Endothelial cell (in vitro differentiated cells): ENCODE results near the gene OR52W1. TPM values are rescaled to one million over a fixed set of nuclear protein-coding genes. Genes with fewer than 3 reads are reported as not detected.
A peak's percentile ranks its signal among the peaks of the same experiment; 100 is the strongest.

Source experiments
- DNase-seq: peaks from one replicate; pipeline ENCODE4 v3.0.0; 2021; ENCODE audit warnings: low spot score
- H3K27ac Mint-ChIP-seq: one replicate; pipeline ENCODE4 v1.8.0; 2021; ENCODE audit warnings: mixed read lengths, inconsistent platforms; ENCODE audit not compliant: unreplicated experiment
- H3K27me3 Mint-ChIP-seq: one replicate; pipeline ENCODE4 v1.8.0; 2021; ENCODE audit warnings: mild to moderate bottlenecking, moderate library complexity, mixed read lengths, inconsistent platforms; ENCODE audit not compliant: unreplicated experiment
- H3K36me3 Mint-ChIP-seq: one replicate; pipeline ENCODE4 v1.8.0; 2021; ENCODE audit warnings: mild to moderate bottlenecking, low read depth, mixed read lengths, inconsistent platforms; ENCODE audit not compliant: unreplicated experiment
- H3K4me1 Mint-ChIP-seq: one replicate; pipeline ENCODE4 v1.8.0; 2021; ENCODE audit warnings: mild to moderate bottlenecking, mixed read lengths, inconsistent platforms; ENCODE audit not compliant: unreplicated experiment
- H3K4me3 Mint-ChIP-seq: one replicate; pipeline ENCODE4 v1.8.0; 2021; ENCODE audit warnings: mild to moderate bottlenecking, mixed read lengths, inconsistent platforms; ENCODE audit not compliant: unreplicated experiment
- H3K9me3 Mint-ChIP-seq: one replicate; pipeline ENCODE4 v1.8.0; 2021; ENCODE audit warnings: mixed read lengths, inconsistent platforms; ENCODE audit not compliant: unreplicated experiment
- CTCF ChIP-seq: fragments of 200-600 bp; sonication (generic); IDR thresholded peaks from one replicate; pipeline ENCODE4 v1.5.0; 2021; ENCODE audit warnings: antibody characterized with exemption; ENCODE audit not compliant: unreplicated experiment
- total RNA-seq: library from RNA; stranded (reverse); fragmentation: NEBNext Ultra II Directional; extraction: Animal tissue kit (Norgen Biotek cat#: 25700); gene quantifications from one replicate; pipeline ENCODE4 v1.2.1, GENCODE V29; 2021; ENCODE audit not compliant: unreplicated experiment

OR52W1 gene
- total RNA-seq, 1 donor from 2014 or later, result not detected

- H3K27ac Mint-ChIP-seq, result no peak overlapping the region
- peaks cover 35% of the 10 kb centered on the region for H3K4me1 Mint-ChIP-seq
- H3K36me3 Mint-ChIP-seq, result peaks cover 15% of the 10 kb centered on the region
Measured at GRCh38 chr11:6224421-6224820, 25.4 kb downstream of the OR52W1 start.

GRCh38 chr11:6225024-6225423 lies 26.0 kb downstream of the OR52W1 start:
- Mint-ChIP-seq H3K27me3 (no peaks in the 10 kb centered on the region), H3K27ac (no peak overlapping the region), H3K9me3 (no peaks in the 10 kb centered on the region), H3K4me1 (peaks cover 33% of the 10 kb centered on the region), H3K4me3 (no peak overlapping the region), H3K36me3 (peaks cover 11% of the 10 kb centered on the region)
- no peak for TF ChIP-seq CTCF
- no peak for DNase-seq

More at GRCh38 chr11:6224421-6224820, 25.4 kb downstream of the OR52W1 start:
- TF ChIP-seq CTCF, result no peak
- H3K27me3 Mint-ChIP-seq, result no peaks in the 10 kb centered on the region
- H3K4me3 Mint-ChIP-seq, result no peak overlapping the region
- no peak for DNase-seq
- H3K9me3 Mint-ChIP-seq, result no peaks in the 10 kb centered on the region

- H3K4me3 Mint-ChIP-seq, result no peak overlapping the region
- no peak for DNase-seq
- H3K27ac Mint-ChIP-seq, result peak overlapping the region; percentile 25
- peaks cover 11% of the 10 kb centered on the region for H3K36me3 Mint-ChIP-seq
- no peak for TF ChIP-seq CTCF
- H3K4me1 Mint-ChIP-seq, result peaks cover 28% of the 10 kb centered on the region
- H3K9me3 Mint-ChIP-seq, result no peaks in the 10 kb centered on the region
- no peaks in the 10 kb centered on the region for H3K27me3 Mint-ChIP-seq
Measured at GRCh38 chr11:6225896-6226295, 26.9 kb downstream of the OR52W1 start.

GRCh38 chr11:6228520-6228919 lies 29.5 kb downstream of the OR52W1 start:
- no peaks in the 10 kb centered on the region for H3K36me3 Mint-ChIP-seq
- no peaks in the 10 kb centered on the region for H3K9me3 Mint-ChIP-seq
- H3K27me3 Mint-ChIP-seq, result no peaks in the 10 kb centered on the region
- H3K4me1 Mint-ChIP-seq, result peaks cover 30% of the 10 kb centered on the region
- H3K27ac Mint-ChIP-seq, result no peak overlapping the region
- TF ChIP-seq CTCF, result no peak
- no peak overlapping the region for H3K4me3 Mint-ChIP-seq
- DNase-seq, result no peak

GRCh38 chr11:6229911-6230310 lies 30.9 kb downstream of the OR52W1 start:
- Mint-ChIP-seq H3K27me3 (peaks cover 3% of the 10 kb centered on the region), H3K4me3 (no peak overlapping the region), H3K9me3 (no peaks in the 10 kb centered on the region)

More at GRCh38 chr11:6229911-6230310, 30.9 kb downstream of the OR52W1 start:
- H3K27ac Mint-ChIP-seq, result no peak overlapping the region
- no peak for TF ChIP-seq CTCF
- no peak for DNase-seq
- H3K4me1 Mint-ChIP-seq, result peaks cover 34% of the 10 kb centered on the region
- H3K36me3 Mint-ChIP-seq, result no peaks in the 10 kb centered on the region
